Hepatocyte (in vitro differentiated cells): ENCODE measurements around the gene ARRB2.

Experiments
- CTCF ChIP-seq: fragments of 200-600 bp; sonication (generic); IDR thresholded peaks from 2 replicates; pipeline ENCODE4 v1.5.1; 2016; ENCODE audit warnings: antibody characterized with exemption, mild to moderate bottlenecking; ENCODE audit not compliant: poor library complexity
- EZH2 ChIP-seq: fragments of 200-600 bp; sonication (generic); IDR thresholded peaks from 2 replicates; pipeline ENCODE4 v1.6.1; 2016; ENCODE audit warnings: antibody characterized with exemption, mild to moderate bottlenecking, borderline replicate concordance

GRCh38 chr17:4742629-4743028 is 32.2 kb downstream of the ARRB2 start:
- TF ChIP-seq CTCF (no peak), EZH2 (no peak)
